Upper lobe of left lung (tissue), 6 donors: ENCODE measurements around the gene CHST14. TPM values are rescaled to one million over a fixed set of nuclear protein-coding genes. Genes with fewer than 3 reads are reported as not detected.

Experiments used
- ATAC-seq, 2 donors: fragments of 200-7000 bp; cut with Tn5 transposase; one replicate each; pipeline ENCODE4 v1.9.1; 2022; ENCODE audit warnings: mild to moderate bottlenecking in 2 of 2, moderate library complexity in 2 of 2; ENCODE audit not compliant: low FRiP score in 2 of 2
- DNase-seq, 2 donors: peaks; one replicate each; pipeline ENCODE4 v3.0.0-alpha.2; 2019 to 2020
- H3K27ac ChIP-seq, 4 donors: fragments of 200-600 bp; sonication (generic); one replicate each; pipeline ENCODE4 v1.5.1; 2016 to 2019
- H3K27me3 ChIP-seq, 4 donors: fragments of 200-600 bp; sonication (generic); one replicate each; pipeline ENCODE4 v1.5.1; 2017 to 2019
- H3K36me3 ChIP-seq, 4 donors: fragments of 200-600 bp; sonication (generic); one replicate each; pipeline ENCODE4 v1.5.1; 2016 to 2019
- H3K4me1 ChIP-seq, 4 donors: fragments of 200-600 bp; sonication (generic); one replicate each; pipeline ENCODE4 v1.5.1; 2018 to 2019
- H3K4me3 ChIP-seq, 4 donors: fragments of 200-600 bp; sonication (generic); one replicate each; pipeline ENCODE4 v1.5.1; 2017 to 2019; ENCODE audit warnings: mild to moderate bottlenecking in 2 of 4, moderate library complexity in 1 of 4
- H3K9me3 ChIP-seq, 4 donors: fragments of 200-600 bp; sonication (generic); one replicate each; pipeline ENCODE4 v1.5.1; 2018 to 2019
- CTCF ChIP-seq, 6 experiments: fragments of 450-650 bp in 4 of 6; fragments of 200-600 bp in 2 of 6; sonication (generic) in 2 of 6; IDR thresholded peaks; one replicate each; pipeline ENCODE4 v1.5.1; 2016 to 2019; ENCODE audit warnings: antibody characterized with exemption in 6 of 6
- EP300 ChIP-seq, 4 donors: sonication (generic); formaldehyde crosslinking; IDR thresholded peaks; one replicate each; pipeline ENCODE4 v1.5.1; 2017; ENCODE audit warnings: antibody characterized with exemption in 4 of 4, control low read depth in 2 of 4
- POLR2A ChIP-seq, 4 donors: fragments of 450-650 bp; IDR thresholded peaks; one replicate each; pipeline ENCODE4 v1.5.1; 2016 to 2017; ENCODE audit warnings: antibody characterized with exemption in 4 of 4, mild to moderate bottlenecking in 2 of 4
- POLR2AphosphoS5 ChIP-seq, 2 donors: sonication (generic); formaldehyde crosslinking; IDR thresholded peaks; one replicate each; pipeline ENCODE4 v1.5.1; 2017; ENCODE audit warnings: antibody characterized with exemption in 2 of 2
- WGBS, 2 donors: methylation state at CpG; one replicate each; pipeline ENCODE4 v1.1.5; 2017 to 2018; 5-methylcytosine and 5-hydroxymethylcytosine counted together
- total RNA-seq, 6 donors: library from RNA; depleted of rRNA in 4 of 6; stranded (reverse); fragments of >200 nt in 4 of 6; gene quantifications; one replicate each; pipeline versions ENCODE4 v1.1.0 to v1.2.1, GENCODE V29; 2016 to 2021
- donor health status: DM: no; HTN: no; CAD: no; lungs with moderate emphysema.
- donor health status: DM: no; HTN: yes; CAD: no; lungs with severe emphysema.

CHST14 gene
- total RNA-seq, 6 donors from 2014 or later: 3.1 to 20.6 (median 14.6) TPM

GRCh38 chr15:40506964-40507571 lies 36.3 kb downstream of the CHST14 start:
- 7 to 8% methylated on average over 15 to 19 of the region's 30 CpGs for WGBS, 2 donors
- H3K27ac ChIP-seq: no peak overlapping the region
- ATAC-seq (peak; percentile 82 to 92), DNase-seq (peak; percentile 78 to 89)
- peaks cover 3 to 24% (median 15%) of the 10 kb centered on the region in 4 donors for H3K4me1 ChIP-seq
- H3K4me3 ChIP-seq: peak overlapping the region in 3 of 4 donors; percentile 7 to 32 (median 32)
- H3K27me3 ChIP-seq: no peaks in the 10 kb centered on the region
- no peaks in the 10 kb centered on the region for H3K9me3 ChIP-seq
- H3K36me3 ChIP-seq: no peaks in the 10 kb centered on the region
- TF ChIP-seq CTCF (IDR thresholded peaks at IDR 0.05): peak; percentile 47 to 75 (median 68)
- no peak for TF ChIP-seq POLR2A (IDR thresholded peaks at IDR 0.05)

GRCh38 chr15:40508216-40508615 lies 37.4 kb downstream of the CHST14 start:
- Histone ChIP-seq H3K27me3 (no peaks in the 10 kb centered on the region), H3K27ac (no peak overlapping the region), H3K9me3 (no peaks in the 10 kb centered on the region), H3K4me3 (no peak overlapping the region), H3K36me3 (no peaks in the 10 kb centered on the region), H3K4me1 (peaks cover 3 to 24% (median 15%) of the 10 kb centered on the region in 4 donors)
- TF ChIP-seq CTCF (IDR thresholded peaks at IDR 0.05): no peak
- TF ChIP-seq EP300 (IDR thresholded peaks at IDR 0.05): no peak
- TF ChIP-seq POLR2A (IDR thresholded peaks at IDR 0.05): no peak
- no peak for TF ChIP-seq POLR2AphosphoS5 (IDR thresholded peaks at IDR 0.05)
- 76 to 85% methylated on average over 1 of the region's 1 CpG for WGBS, 2 donors
- ATAC-seq: no peak
- no peak for DNase-seq

GRCh38 chr15:40510201-40510600 lies 39.4 kb downstream of the CHST14 start:
- TF ChIP-seq CTCF (IDR thresholded peaks at IDR 0.05) (no peak), POLR2A (IDR thresholded peaks at IDR 0.05) (no peak), EP300 (IDR thresholded peaks at IDR 0.05) (no peak), POLR2AphosphoS5 (IDR thresholded peaks at IDR 0.05) (no peak)
- peaks cover 3 to 24% (median 15%) of the 10 kb centered on the region in 4 donors for H3K4me1 ChIP-seq
- WGBS, 2 donors: 59 to 87% methylated on average over 2 of the region's 2 CpGs
- H3K9me3 ChIP-seq: no peaks in the 10 kb centered on the region
- H3K27me3 ChIP-seq: no peaks in the 10 kb centered on the region
- H3K27ac ChIP-seq: no peak overlapping the region
- H3K36me3 ChIP-seq: no peaks in the 10 kb centered on the region
- DNase-seq (no peak), ATAC-seq (no peak)
- H3K4me3 ChIP-seq: no peak overlapping the region

GRCh38 chr15:40511093-40511471 lies 40.3 kb downstream of the CHST14 start:
- WGBS, 2 donors: 27 to 31% methylated on average over 22 of the region's 22 CpGs
- DNase-seq (no peak), ATAC-seq (peak; percentile 10 to 58)
- H3K9me3 ChIP-seq: no peaks in the 10 kb centered on the region
- H3K27me3 ChIP-seq: no peaks in the 10 kb centered on the region
- peaks cover 3 to 24% (median 15%) of the 10 kb centered on the region in 4 donors for H3K4me1 ChIP-seq
- TF ChIP-seq POLR2AphosphoS5 (IDR thresholded peaks at IDR 0.05) (no peak), POLR2A (IDR thresholded peaks at IDR 0.05) (no peak), CTCF (IDR thresholded peaks at IDR 0.05) (no peak), EP300 (IDR thresholded peaks at IDR 0.05) (no peak)
- H3K36me3 ChIP-seq: no peaks in the 10 kb centered on the region
- H3K27ac ChIP-seq: peak overlapping the region in 3 of 4 donors; percentile 57 to 74 (median 61)
- H3K4me3 ChIP-seq: peak overlapping the region; percentile 46 to 69 (median 58)
